Neural cell (in vitro differentiated cells): Measurements from ENCODE around the gene MAN2B2. TPM values are rescaled to one million over a fixed set of nuclear protein-coding genes. Genes with fewer than 3 reads are reported as not detected.

Experiments used
- H2AFZ ChIP-seq: fragments of 200-600, 300-800 bp; sonication (generic), shearing (Covaris generic); 2 replicates; pipeline ENCODE4 v1.6.0; 2014; ENCODE audit warnings: low read depth, mild to moderate bottlenecking, antibody characterized with exemption, low read length, moderate library complexity
- H3F3A ChIP-seq: fragments of 200-600 bp; shearing (Covaris generic); 2 replicates; pipeline ENCODE4 v1.6.1; 2016; ENCODE audit warnings: mild to moderate bottlenecking, moderate library complexity, mixed read lengths, antibody characterized with exemption, low read length; ENCODE audit not compliant: insufficient read depth, poor library complexity, severe bottlenecking
- H3K27ac ChIP-seq: fragments of 200-600, 300-800 bp; sonication (generic), shearing (Covaris generic); 2 replicates; pipeline ENCODE4 v1.5.1; 2014; ENCODE audit warnings: mild to moderate bottlenecking, low read length, moderate library complexity
- H3K27me3 ChIP-seq: fragments of 300-800, 200-600 bp; sonication (generic), shearing (Covaris generic); 2 replicates; pipeline ENCODE4 v1.6.0; 2014; ENCODE audit warnings: mild to moderate bottlenecking, low read depth, low read length, moderate library complexity; ENCODE audit not compliant: insufficient read depth
- H3K36me3 ChIP-seq: fragments of 300-800, 200-600 bp; sonication (generic), shearing (Covaris generic); 2 replicates; pipeline ENCODE4 v1.5.1; 2014; ENCODE audit warnings: mild to moderate bottlenecking, antibody characterized with exemption, low read length, moderate library complexity; ENCODE audit not compliant: insufficient read depth
- H3K4me2 ChIP-seq: fragments of 300-800, 200-600 bp; sonication (generic), shearing (Covaris generic); 2 replicates; pipeline ENCODE4 v1.6.0; 2014; ENCODE audit warnings: mild to moderate bottlenecking, low read length
- H3K4me3 ChIP-seq: fragments of 300-800, 200-600 bp; sonication (generic), shearing (Covaris generic); 2 replicates; pipeline ENCODE4 v1.5.1; 2014; ENCODE audit warnings: mild to moderate bottlenecking, low read length, moderate library complexity
- H3K79me2 ChIP-seq: fragments of 200-600 bp; shearing (Covaris generic); replicated peaks from 2 replicates; pipeline ENCODE4 v1.6.0; 2014; ENCODE audit warnings: mild to moderate bottlenecking, low read length, moderate library complexity; ENCODE audit not compliant: insufficient read depth
- H3K9ac ChIP-seq: fragments of 300-800, 200-600 bp; sonication (generic), shearing (Covaris generic); 2 replicates; pipeline ENCODE4 v1.6.1; 2016; ENCODE audit warnings: mild to moderate bottlenecking, low read length, mixed read lengths
- H3K9me2 ChIP-seq: fragments of 200-600 bp; shearing (Covaris generic); 2 replicates; pipeline ENCODE4 v1.6.1; 2016; ENCODE audit warnings: mild to moderate bottlenecking, low read length, mixed read lengths; ENCODE audit not compliant: insufficient read depth
- H3K9me3 ChIP-seq: fragments of 200-600, 300-800 bp; sonication (generic), shearing (Covaris generic); 2 replicates; pipeline ENCODE4 v1.6.1; 2016; ENCODE audit warnings: mild to moderate bottlenecking, mixed run types, low read length, moderate library complexity, mixed read lengths
- H4K20me1 ChIP-seq: fragments of 200-600 bp; shearing (Covaris generic); 2 replicates; pipeline ENCODE4 v1.6.1; 2016; ENCODE audit warnings: mild to moderate bottlenecking, mixed run types; ENCODE audit not compliant: insufficient read depth
- EP300 ChIP-seq: fragments of 450-650 bp; conservative IDR thresholded peaks from 2 replicates; pipeline ENCODE4 v1.6.1; 2014; ENCODE audit warnings: antibody characterized with exemption, mild to moderate bottlenecking, moderate library complexity; ENCODE audit not compliant: poor library complexity, severe bottlenecking
- EZH2 ChIP-seq: fragments of 200-600, 300-800 bp; shearing (Covaris generic), sonication (generic); IDR thresholded peaks from 2 replicates; pipeline ENCODE4 v1.6.1; 2014; ENCODE audit warnings: antibody characterized with exemption, low read length, borderline replicate concordance, mild to moderate bottlenecking; ENCODE audit not compliant: insufficient read depth, poor library complexity, severe bottlenecking
- MXI1 ChIP-seq: fragments of 450-650 bp; conservative IDR thresholded peaks from 2 replicates; pipeline ENCODE4 v1.6.1; 2014; ENCODE audit warnings: antibody characterized with exemption, mild to moderate bottlenecking; ENCODE audit not compliant: poor library complexity, severe bottlenecking
- POLR2AphosphoS5 ChIP-seq: IDR thresholded peaks from 2 replicates; pipeline ENCODE4 v1.6.1; 2012
- RAD21 ChIP-seq: fragments of 450-650 bp; conservative IDR thresholded peaks from 2 replicates; pipeline ENCODE4 v1.6.1; 2014; ENCODE audit warnings: antibody characterized with exemption, mild to moderate bottlenecking, moderate library complexity
- SMC3 ChIP-seq: fragments of 450-650 bp; conservative IDR thresholded peaks from 2 replicates; pipeline ENCODE4 v1.6.1; 2014; ENCODE audit warnings: antibody characterized with exemption, mild to moderate bottlenecking, moderate library complexity; ENCODE audit not compliant: poor library complexity
- TAF1 ChIP-seq: IDR thresholded peaks from 2 replicates; pipeline ENCODE4 v1.6.1; 2012; ENCODE audit warnings: low read depth
- polyA minus RNA-seq: library from RNA; depleted of rRNA, polyadenylated mRNA; stranded (reverse); fragments of >200 nt; gene quantifications from 2 replicates; pipeline ENCODE4 v1.2.3, GENCODE V29; 2014
- polyA plus RNA-seq: library from polyadenylated mRNA; depleted of rRNA; stranded (reverse); fragments of >200 nt; gene quantifications from 2 replicates; pipeline ENCODE4 v1.2.3, GENCODE V29; 2014
- TF ChIP-seq, protein P1 (sequence below): IDR thresholded peaks from 2 replicates; pipeline ENCODE4 v1.6.1; 2012; ENCODE audit warnings: borderline replicate concordance
- TF ChIP-seq, protein P2 (sequence below): fragments of 450-650 bp; IDR thresholded peaks from 2 replicates; pipeline ENCODE4 v1.5.1; 2014; ENCODE audit warnings: antibody characterized with exemption, mild to moderate bottlenecking, moderate library complexity; ENCODE audit not compliant: poor library complexity, severe bottlenecking

Gene MAN2B2
- polyA plus RNA-seq: 5.2 and 7.5 TPM in 2 replicates
- 10.2 and 12.2 TPM in 2 replicates for polyA minus RNA-seq

DNA sequence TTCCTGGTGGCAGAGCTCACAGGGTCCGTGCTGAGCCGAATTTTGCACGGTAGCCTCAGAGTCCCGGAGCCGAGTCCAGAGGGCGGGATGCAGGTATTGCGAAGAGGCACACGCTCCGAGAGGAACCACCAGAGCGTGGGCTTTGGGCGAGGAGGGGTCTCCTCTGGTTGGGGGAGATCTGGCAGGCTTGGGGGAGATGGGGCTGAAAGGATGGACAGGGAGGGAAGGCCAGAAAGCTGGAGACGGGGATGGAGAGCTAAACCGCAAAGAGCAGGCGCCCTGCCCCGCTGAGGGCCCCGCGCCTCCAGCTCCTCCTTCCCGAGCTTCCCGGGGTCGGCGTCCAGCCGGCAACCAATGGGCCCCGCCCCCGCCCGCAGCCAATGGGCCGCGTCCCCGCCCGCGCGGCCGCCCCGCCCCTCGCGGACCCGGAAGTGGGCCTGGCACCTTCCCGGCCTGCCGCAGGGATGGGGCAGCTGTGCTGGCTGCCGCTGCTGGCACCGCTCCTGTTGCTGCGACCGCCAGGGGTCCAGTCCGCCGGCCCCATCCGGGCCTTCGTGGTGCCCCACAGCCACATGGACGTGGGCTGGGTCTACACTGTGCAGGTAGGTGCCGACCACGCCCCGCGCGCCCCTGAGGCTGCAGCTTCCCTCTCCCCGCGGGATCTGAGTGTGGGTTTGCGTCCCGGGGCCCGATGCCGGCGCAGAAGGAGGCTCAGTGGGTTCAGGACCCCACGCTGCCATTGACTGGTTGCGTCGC is at the start of gene MAN2B2:
Gene MAN2B2, plus strand, starts transcription at position 443 of the 756 bp plus-strand sequence. Its CDS starts 22 bp downstream, at position 465.
- Histone ChIP-seq H3K9ac (peak within 1 kb of the TSS; percentile 69), H3K27me3 (no peaks in the 10 kb centered on the region), H2AFZ (peak within 1 kb of the TSS; percentile 78), H3K9me2 (no peaks in the 10 kb centered on the region), H3K9me3 (no peaks in the 10 kb centered on the region), H3K4me2 (peak within 1 kb of the TSS; percentile 90), H3K4me3 (peak within 1 kb of the TSS; percentile 88), H3K79me2 (no peaks in the 10 kb centered on the region), H4K20me1 (no peaks in the 10 kb centered on the region), H3K36me3 (no peaks in the 10 kb centered on the region), H3F3A (no peaks in the 10 kb centered on the region), H3K27ac (no peak within 1 kb of the TSS)
- TF ChIP-seq TAF1 (no peak), RAD21 (peak; percentile 31), SMC3 (peak; percentile 25), MXI1 (peak; percentile 81), EZH2 (no peak), EP300 (no peak), POLR2AphosphoS5 (peak; percentile 63)
- TF ChIP-seq, protein P1, sequence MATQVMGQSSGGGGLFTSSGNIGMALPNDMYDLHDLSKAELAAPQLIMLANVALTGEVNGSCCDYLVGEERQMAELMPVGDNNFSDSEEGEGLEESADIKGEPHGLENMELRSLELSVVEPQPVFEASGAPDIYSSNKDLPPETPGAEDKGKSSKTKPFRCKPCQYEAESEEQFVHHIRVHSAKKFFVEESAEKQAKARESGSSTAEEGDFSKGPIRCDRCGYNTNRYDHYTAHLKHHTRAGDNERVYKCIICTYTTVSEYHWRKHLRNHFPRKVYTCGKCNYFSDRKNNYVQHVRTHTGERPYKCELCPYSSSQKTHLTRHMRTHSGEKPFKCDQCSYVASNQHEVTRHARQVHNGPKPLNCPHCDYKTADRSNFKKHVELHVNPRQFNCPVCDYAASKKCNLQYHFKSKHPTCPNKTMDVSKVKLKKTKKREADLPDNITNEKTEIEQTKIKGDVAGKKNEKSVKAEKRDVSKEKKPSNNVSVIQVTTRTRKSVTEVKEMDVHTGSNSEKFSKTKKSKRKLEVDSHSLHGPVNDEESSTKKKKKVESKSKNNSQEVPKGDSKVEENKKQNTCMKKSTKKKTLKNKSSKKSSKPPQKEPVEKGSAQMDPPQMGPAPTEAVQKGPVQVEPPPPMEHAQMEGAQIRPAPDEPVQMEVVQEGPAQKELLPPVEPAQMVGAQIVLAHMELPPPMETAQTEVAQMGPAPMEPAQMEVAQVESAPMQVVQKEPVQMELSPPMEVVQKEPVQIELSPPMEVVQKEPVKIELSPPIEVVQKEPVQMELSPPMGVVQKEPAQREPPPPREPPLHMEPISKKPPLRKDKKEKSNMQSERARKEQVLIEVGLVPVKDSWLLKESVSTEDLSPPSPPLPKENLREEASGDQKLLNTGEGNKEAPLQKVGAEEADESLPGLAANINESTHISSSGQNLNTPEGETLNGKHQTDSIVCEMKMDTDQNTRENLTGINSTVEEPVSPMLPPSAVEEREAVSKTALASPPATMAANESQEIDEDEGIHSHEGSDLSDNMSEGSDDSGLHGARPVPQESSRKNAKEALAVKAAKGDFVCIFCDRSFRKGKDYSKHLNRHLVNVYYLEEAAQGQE: peak; percentile 15

DNA sequence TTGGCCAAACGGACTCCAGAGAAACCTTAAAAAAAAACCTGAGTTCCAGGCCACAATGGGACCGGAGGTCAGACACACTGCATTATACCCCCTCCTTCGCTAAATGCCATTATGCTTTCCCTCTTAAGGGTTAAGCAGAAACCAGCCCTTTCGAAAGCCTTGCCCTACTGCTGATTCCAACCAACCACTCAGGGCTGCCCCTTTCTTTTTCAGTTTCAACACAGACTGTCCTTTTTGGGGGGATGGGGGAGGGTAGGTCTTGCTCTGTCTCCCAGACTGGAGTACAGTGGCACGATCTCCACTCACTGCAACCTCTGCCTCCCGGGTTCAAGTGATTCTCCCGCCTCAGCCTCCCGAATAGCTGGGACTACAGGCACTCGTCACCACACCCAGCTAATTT is 49.5 kb upstream of the MAN2B2 start:
- Histone ChIP-seq H3K9me2 (no peaks in the 10 kb centered on the region), H3K4me2 (no peak overlapping the region), H3K4me3 (no peak overlapping the region), H3K9ac (no peak overlapping the region), H3K27ac (no peak overlapping the region), H2AFZ (no peak overlapping the region), H3K27me3 (no peaks in the 10 kb centered on the region), H3K9me3 (no peaks in the 10 kb centered on the region), H3K79me2 (no peaks in the 10 kb centered on the region), H3F3A (no peaks in the 10 kb centered on the region), H3K36me3 (no peaks in the 10 kb centered on the region), H4K20me1 (no peaks in the 10 kb centered on the region)
- no peak for TF ChIP-seq RAD21
- TF ChIP-seq EP300: no peak
- TF ChIP-seq POLR2AphosphoS5: no peak
- TF ChIP-seq, protein P2, sequence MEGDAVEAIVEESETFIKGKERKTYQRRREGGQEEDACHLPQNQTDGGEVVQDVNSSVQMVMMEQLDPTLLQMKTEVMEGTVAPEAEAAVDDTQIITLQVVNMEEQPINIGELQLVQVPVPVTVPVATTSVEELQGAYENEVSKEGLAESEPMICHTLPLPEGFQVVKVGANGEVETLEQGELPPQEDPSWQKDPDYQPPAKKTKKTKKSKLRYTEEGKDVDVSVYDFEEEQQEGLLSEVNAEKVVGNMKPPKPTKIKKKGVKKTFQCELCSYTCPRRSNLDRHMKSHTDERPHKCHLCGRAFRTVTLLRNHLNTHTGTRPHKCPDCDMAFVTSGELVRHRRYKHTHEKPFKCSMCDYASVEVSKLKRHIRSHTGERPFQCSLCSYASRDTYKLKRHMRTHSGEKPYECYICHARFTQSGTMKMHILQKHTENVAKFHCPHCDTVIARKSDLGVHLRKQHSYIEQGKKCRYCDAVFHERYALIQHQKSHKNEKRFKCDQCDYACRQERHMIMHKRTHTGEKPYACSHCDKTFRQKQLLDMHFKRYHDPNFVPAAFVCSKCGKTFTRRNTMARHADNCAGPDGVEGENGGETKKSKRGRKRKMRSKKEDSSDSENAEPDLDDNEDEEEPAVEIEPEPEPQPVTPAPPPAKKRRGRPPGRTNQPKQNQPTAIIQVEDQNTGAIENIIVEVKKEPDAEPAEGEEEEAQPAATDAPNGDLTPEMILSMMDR: no peak
- TF ChIP-seq SMC3: no peak
- no peak for TF ChIP-seq MXI1
- TF ChIP-seq, protein P1: no peak
- no peak for TF ChIP-seq EZH2
- no peak for TF ChIP-seq TAF1
